ENCODE measurements around the gene FAM120A. TPM values are rescaled to one million over a fixed set of nuclear protein-coding genes. Genes with fewer than 3 reads are reported as not detected.
"Not testable (repeated sequence)": the region's sequence is repeated elsewhere in the genome, so short reads cannot be mapped to it uniquely, and the experiment has no call there.

The FAM120A gene
- total RNA-seq, 1 experiment from 2014 or later = 98.2 TPM

- no TSS peak for BruUV-seq (replicated peaks)
- Mint-ChIP-seq H3K27ac (ENCODE audit: unreplicated experiment) (no peak overlapping the region), H3K9me3 (ENCODE audit: low read depth, unreplicated experiment) (no peaks in the 10 kb centered on the region), H3K36me3 (ENCODE audit: insufficient read depth, unreplicated experiment) (no peaks in the 10 kb centered on the region), H3K4me1 (ENCODE audit: low read depth, unreplicated experiment) (no peaks in the 10 kb centered on the region), H3K27me3 (ENCODE audit: unreplicated experiment) (no peaks in the 10 kb centered on the region), H3K4me3 (ENCODE audit: low read depth, unreplicated experiment) (no peak overlapping the region)
- no peak for DNase-seq
- intact Hi-C loops (cut with micrococcal nuclease; ENCODE audit: unreplicated experiment) = no loop called here
- CTCF ChIA-PET = no interaction called here
- TF ChIP-seq CTCF (IDR thresholded peaks at IDR 0.05; ENCODE audit: unreplicated experiment) = no peak
Measured at GRCh38 chr9:93435386-93435785, 16.1 kb upstream of the FAM120A start.

GRCh38 chr9:93436218-93436617 lies 15.3 kb upstream of the FAM120A start:
- intact Hi-C loops (cut with micrococcal nuclease; ENCODE audit: unreplicated experiment) = no loop called here
- H3K27ac Mint-ChIP-seq (ENCODE audit: unreplicated experiment) = no peak overlapping the region
- no peak for TF ChIP-seq CTCF (IDR thresholded peaks at IDR 0.05; ENCODE audit: unreplicated experiment)
- H3K4me1 Mint-ChIP-seq (ENCODE audit: low read depth, unreplicated experiment) = no peaks in the 10 kb centered on the region
- H3K4me3 Mint-ChIP-seq (ENCODE audit: low read depth, unreplicated experiment) = no peak overlapping the region
- H3K9me3 Mint-ChIP-seq (ENCODE audit: low read depth, unreplicated experiment) = no peaks in the 10 kb centered on the region
- BruUV-seq (replicated peaks) = no TSS peak
- CTCF ChIA-PET = no interaction called here
- H3K27me3 Mint-ChIP-seq (ENCODE audit: unreplicated experiment) = no peaks in the 10 kb centered on the region
- DNase-seq = no peak
- no peaks in the 10 kb centered on the region for H3K36me3 Mint-ChIP-seq (ENCODE audit: insufficient read depth, unreplicated experiment)

GRCh38 chr9:93436655-93437407 lies 14.7 kb upstream of the FAM120A start:
- Mint-ChIP-seq H3K27me3 (ENCODE audit: unreplicated experiment) (no peaks in the 10 kb centered on the region), H3K9me3 (ENCODE audit: low read depth, unreplicated experiment) (no peaks in the 10 kb centered on the region), H3K4me3 (ENCODE audit: low read depth, unreplicated experiment) (no peak overlapping the region), H3K27ac (ENCODE audit: unreplicated experiment) (no peak overlapping the region), H3K36me3 (ENCODE audit: insufficient read depth, unreplicated experiment) (no peaks in the 10 kb centered on the region), H3K4me1 (ENCODE audit: low read depth, unreplicated experiment) (no peaks in the 10 kb centered on the region)
- intact Hi-C loops (cut with micrococcal nuclease; ENCODE audit: unreplicated experiment) = no loop called here
- TF ChIP-seq CTCF (IDR thresholded peaks at IDR 0.05; ENCODE audit: unreplicated experiment) = no peak
- no TSS peak for BruUV-seq (replicated peaks)
- DNase-seq = no peak
- CTCF ChIA-PET = no interaction called here

- BruUV-seq (replicated peaks) = no TSS peak
- TF ChIP-seq CTCF (IDR thresholded peaks at IDR 0.05; ENCODE audit: unreplicated experiment) = no peak
- DNase-seq = no peak
- no peaks in the 10 kb centered on the region for H3K9me3 Mint-ChIP-seq (ENCODE audit: low read depth, unreplicated experiment)
- intact Hi-C loops (cut with micrococcal nuclease; ENCODE audit: unreplicated experiment) = no loop called here
- CTCF ChIA-PET = no interaction called here
- H3K36me3 Mint-ChIP-seq (ENCODE audit: insufficient read depth, unreplicated experiment) = no peaks in the 10 kb centered on the region
- no peak overlapping the region for H3K27ac Mint-ChIP-seq (ENCODE audit: unreplicated experiment)
- no peaks in the 10 kb centered on the region for H3K4me1 Mint-ChIP-seq (ENCODE audit: low read depth, unreplicated experiment)
- H3K27me3 Mint-ChIP-seq (ENCODE audit: unreplicated experiment) = no peaks in the 10 kb centered on the region
- no peak overlapping the region for H3K4me3 Mint-ChIP-seq (ENCODE audit: low read depth, unreplicated experiment)
Measured at GRCh38 chr9:93437996-93438395, 13.5 kb upstream of the FAM120A start.

- DNase-seq; H3K36me3 Mint-ChIP-seq (ENCODE audit: insufficient read depth, unreplicated experiment); H3K4me1 Mint-ChIP-seq (ENCODE audit: low read depth, unreplicated experiment); intact Hi-C loops (cut with micrococcal nuclease; ENCODE audit: unreplicated experiment); BruUV-seq (replicated peaks); H3K9me3 Mint-ChIP-seq (ENCODE audit: low read depth, unreplicated experiment); H3K27me3 Mint-ChIP-seq (ENCODE audit: unreplicated experiment); CTCF ChIA-PET; H3K4me3 Mint-ChIP-seq (ENCODE audit: low read depth, unreplicated experiment); H3K27ac Mint-ChIP-seq (ENCODE audit: unreplicated experiment): not testable (repeated sequence)
Measured at GRCh38 chr9:93439301-93439700, 12.2 kb upstream of the FAM120A start.
